GM18505 (cell line): ENCODE measurements around the gene EIF3I.
A peak's percentile ranks its signal among the peaks of the same experiment; 100 is the strongest.

Source experiments
- ATAC-seq: cut with Tn5 transposase; IDR thresholded peaks from one replicate; pipeline ENCODE4 v1.9.1; 2021; ENCODE audit not compliant: unreplicated experiment
- POLR2A ChIP-seq: IDR thresholded peaks from 4 replicates; pipeline ENCODE4 v1.6.1; 2011; ENCODE audit warnings: borderline replicate concordance; ENCODE audit not compliant: insufficient read depth, insufficient read length; ENCODE audit errors: extremely low read depth

The EIF3I gene

DNA sequence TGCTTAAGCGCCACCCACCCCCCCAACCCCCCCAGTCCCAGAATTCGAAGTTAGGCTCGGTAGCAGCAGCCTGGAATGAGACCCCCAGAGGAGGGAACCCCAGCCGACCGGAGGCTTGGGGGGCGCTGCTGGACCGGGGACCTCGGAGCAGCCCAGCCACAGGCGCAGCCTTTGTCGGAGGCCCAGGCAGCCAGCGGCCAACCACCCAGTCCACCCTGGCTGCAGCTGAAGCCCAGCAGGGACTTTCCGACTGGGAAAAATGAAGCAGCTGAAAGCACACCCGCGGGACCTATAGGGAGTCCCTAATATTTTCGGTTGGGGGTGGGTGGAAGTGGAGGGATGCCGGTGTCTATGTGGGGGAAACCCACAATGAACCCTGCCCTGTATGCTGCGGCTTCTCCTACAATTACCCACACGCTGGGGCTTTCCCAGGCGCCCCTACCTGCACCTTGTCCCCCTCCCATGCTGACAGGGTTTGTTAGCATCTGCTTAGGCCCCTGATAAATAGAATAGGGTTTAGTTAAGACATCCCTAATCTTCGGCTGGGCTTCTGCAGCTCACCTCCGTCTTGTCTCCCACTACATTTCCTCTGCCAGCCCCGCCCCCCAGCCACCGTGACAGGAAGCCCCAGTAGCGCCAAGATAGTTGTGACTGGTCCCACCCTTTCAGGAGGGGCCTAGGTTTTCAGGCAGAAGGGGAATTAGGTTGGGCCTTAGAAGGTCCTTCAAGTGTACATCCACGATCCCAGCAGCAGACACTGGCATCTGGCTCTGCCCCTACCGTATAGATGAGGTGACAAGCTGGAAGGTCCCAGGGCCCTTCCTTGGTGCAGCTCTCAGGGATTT lies 21.0 kb upstream of the EIF3I start:
- peak; percentile 36 for ATAC-seq
- TF ChIP-seq POLR2A, result peak; percentile 40

DNA sequence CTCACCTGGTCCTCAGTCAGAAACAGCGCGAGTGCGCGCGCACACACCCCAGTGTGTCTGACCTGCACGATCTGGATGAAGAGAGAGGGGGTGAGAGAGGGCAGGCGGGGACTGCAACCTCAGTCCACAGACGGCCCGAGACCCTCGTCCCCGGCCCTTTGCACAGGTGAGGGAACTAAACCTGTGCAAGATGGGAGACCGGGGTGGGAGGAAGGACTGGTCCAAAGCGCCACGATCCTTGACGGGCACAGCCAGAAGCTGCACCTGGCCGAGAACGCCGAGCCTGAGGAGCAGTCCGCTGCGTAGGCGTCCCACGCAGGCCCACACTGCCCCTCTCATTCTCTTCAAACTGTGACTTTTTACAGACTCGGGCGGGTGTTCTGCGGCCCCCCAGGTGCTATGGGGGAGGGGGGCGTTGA lies 17.3 kb upstream of the EIF3I start:
- no peak for TF ChIP-seq POLR2A
- ATAC-seq, result no peak

DNA sequence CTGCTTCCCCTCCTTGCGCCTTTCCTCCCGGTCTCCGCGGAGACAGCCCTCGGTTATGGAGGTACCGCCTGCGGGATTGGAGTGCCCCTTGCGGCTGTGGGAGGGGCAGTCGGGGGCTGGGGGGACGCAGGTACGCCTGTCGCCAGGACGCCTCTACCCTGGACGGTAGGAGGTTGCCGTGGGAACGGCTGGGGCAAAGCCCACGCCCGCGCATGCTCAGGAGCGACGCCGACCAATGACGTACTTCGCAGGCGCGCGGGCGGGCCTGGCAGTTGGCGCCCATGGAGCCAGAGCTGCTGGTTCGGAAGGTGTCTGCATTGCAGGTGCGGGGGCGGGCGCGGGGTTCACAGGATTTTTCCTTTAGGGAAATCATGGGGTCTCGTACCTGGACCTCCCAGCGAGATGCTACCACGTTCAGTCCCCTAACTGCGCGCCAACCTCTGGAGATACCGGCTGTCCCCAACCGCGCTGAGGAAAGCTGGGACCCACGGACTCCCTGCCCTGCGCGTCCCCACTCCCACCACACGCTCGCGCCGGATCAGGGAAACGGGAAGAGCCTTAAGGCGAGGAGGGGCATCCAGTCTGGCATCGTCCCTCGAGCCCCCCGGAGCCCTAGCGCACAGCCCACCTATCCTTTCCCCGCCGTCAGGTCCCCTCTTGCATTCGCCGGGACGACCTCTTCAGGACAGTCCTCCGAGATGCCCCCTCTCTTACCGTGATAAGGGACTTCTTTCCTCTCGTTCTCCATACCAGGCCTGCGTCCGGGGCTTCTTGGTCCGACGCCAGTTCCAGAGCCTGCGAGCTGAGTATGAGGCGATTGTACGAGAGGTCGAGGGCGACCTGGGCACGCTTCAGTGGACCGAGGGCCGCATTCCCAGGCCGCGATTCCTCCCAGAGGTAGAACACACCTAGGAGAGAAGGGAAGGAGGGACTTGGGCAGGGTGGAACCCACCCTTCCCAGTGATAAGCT lies 16.5 kb upstream of the EIF3I start, which contains the start of gene IQCC:
IQCC (plus strand) TSS at position 271 of the 970 bp plus-strand sequence; CDS start at position 282, 11 bp downstream.
- peak; percentile 47 for ATAC-seq
- TF ChIP-seq POLR2A, result peak; percentile 67

- TF ChIP-seq POLR2A, result no peak
- ATAC-seq, result no peak
Observed at GRCh38 chr1:32208469-32208868, 13.7 kb upstream of the EIF3I start.

DNA sequence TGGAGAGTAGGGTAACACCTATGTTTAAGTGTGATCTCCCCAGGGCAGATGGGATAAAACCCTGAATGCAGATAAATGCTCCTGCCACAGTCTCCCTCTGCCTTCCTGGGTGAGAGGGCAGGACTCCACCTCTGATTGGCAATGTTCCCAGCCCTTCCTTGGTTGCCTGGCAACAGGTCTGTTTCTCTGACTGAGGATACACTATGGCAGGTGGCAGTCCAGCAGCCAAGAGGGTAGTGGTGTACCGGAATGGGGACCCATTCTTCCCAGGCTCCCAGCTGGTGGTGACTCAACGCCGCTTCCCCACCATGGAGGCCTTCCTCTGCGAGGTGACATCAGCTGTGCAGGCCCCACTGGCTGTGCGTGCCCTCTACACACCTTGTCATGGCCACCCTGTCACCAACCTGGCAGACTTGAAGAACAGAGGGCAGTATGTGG lies 13.3 kb upstream of the EIF3I start, which contains the start of gene DCDC2B:
DCDC2B (plus strand) TSS at position 199 of the 438 bp plus-strand sequence; CDS start at position 204, 5 bp downstream.
- no peak for TF ChIP-seq POLR2A
- no peak for ATAC-seq

DNA sequence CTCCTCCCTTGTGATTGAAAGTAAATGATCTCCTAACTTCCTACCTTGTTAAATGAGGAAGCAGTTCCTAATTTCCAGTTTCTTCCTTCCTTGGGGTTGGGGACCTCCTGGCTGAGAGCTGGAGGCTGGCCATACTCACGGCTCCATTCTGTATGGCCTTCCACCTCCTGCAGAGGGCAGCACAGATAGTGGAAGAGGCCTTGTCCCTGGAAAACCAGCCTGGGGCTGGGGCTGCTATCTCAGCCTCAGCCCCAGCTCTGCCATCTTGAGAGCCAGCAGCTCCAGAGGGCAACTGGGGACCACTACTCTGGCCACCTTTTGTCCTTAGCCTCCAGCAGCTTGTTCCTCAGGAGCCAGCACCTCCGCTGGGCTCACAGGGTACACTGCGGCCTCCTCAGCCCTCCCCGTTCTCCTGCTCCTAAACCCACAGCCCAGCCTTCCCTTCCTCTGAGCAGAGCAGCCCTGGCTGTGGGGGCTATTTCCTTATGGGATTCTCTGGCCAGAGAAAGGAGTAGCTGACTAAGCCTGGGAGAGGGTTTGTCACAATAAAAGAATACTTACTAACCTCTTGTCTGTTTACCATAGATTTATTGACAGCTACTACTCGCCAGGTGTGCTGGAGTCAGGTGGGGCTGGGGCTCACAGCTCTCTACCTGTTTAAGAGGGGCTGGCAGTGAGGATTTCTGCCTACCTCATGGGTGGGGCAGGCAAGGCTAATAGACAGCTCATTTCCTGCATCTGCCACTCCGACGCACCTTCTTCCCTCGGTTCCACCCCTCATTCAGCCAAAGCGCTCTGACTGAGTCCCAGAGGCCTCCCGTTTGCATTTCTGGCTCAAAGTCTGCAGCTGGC lies 6.4 kb upstream of the EIF3I start:
- ATAC-seq, result no peak

DNA sequence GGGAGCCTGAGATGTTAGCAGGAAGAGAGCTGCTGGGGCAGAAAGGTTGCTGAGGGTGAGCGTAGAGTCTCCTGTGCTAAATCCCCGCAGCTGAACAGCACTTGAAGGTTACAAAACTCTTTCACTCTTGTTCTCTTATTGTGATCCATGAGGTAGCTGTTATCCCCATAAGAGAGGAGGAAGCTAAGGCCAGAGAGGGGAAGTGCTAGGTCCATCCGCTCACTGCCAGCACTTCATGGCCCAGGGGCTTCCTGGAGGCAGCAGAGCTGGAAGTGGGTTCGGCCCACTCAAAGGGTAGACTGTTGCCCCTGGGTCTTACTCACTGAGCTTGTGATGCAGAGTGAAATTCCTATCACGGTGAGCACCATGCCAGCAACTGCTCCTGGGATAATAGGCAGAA lies 5.6 kb upstream of the EIF3I start:
- no peak for ATAC-seq
- TF ChIP-seq POLR2A, result no peak

More for the DNA sequence above, 6.4 kb upstream of the EIF3I start:
- no peak for TF ChIP-seq POLR2A

- no peak for ATAC-seq
Observed at GRCh38 chr1:32219022-32219421, 3.2 kb upstream of the EIF3I start.

GRCh38 chr1:32220746-32221580 lies 1.2 kb upstream of the EIF3I start:
- ATAC-seq, result no peak
- no peak for TF ChIP-seq POLR2A

More at GRCh38 chr1:32219022-32219421, 3.2 kb upstream of the EIF3I start:
- TF ChIP-seq POLR2A, result no peak

DNA sequence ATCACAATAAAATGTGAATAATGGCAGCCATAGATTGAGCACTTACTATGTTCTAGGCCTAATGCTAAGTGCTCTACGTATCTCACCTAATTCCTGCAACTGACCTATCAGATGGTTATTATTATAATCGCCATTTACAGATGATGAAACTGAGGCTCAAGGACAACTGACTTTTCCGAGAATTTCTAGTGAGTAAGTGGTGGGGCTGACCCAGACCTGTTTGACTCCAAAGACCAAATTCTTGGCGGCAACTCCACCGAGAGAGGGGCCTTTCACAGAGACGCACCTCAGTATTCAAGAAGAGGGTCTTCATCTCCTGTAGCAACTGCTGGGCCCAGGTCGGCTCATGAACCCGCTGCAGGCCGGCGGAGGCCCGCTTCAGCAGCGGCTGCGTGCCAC lies 627 bp upstream of the EIF3I start:
- no peak for ATAC-seq
- TF ChIP-seq POLR2A, result no peak

DNA sequence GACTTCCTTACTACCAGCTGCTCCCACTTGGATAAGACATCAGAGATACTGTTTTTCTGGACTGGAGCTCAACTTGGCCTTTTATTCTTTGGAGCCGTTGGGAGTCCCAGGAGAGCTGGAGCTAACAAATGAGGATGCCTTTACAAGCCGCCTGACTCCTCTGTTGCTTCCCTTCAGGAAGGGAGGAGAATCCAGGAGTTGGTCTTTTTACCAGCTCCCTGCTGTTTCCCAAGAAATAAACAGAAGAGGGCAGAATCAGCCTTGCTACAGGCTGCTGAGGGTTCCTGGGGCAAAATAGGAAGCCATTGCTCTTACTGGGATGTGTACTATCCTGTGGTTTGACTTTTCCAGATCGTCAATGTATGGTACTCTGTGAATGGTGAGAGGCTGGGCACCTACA lies 1.5 kb downstream of the EIF3I start:
- no peak for ATAC-seq
- no peak for TF ChIP-seq POLR2A

DNA sequence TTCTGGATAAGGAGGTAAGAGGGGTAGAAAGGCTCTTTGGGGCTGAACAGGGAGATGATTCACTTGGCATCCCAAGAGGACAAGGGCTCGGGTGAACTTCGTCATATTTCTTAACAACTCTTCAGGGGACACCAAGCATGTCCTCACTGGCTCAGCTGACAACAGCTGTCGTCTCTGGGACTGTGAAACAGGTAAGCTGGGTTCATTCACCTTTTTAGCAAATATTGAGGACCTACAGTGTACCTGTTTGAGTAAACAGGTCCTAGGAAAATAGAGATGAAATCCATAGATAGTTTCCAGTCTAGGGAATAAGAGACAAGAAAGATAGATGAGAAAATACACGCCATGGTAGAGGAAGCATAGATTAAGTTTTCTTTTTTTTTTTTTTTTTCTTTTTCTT lies 2.1 kb downstream of the EIF3I start:
- ATAC-seq, result no peak
- TF ChIP-seq POLR2A, result no peak

DNA sequence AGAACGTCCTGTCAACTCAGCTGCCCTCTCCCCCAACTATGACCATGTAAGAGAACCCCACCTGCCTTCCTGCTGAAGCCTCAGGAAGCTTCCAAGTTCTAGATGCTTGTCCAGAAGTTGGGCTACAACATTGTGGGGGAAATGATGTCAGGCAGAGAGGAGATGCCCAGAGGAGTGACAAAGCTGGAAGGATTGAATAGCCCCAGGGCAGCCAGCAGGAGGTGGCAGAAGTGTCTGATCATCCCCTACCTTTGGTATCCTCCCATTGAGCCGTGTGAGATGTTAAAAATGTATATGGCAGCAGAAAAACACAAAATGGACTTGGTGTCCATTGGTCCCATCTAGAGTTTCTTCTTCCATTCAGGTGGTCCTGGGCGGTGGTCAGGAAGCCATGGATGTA lies 6.6 kb downstream of the EIF3I start:
- TF ChIP-seq POLR2A, result no peak

More for the DNA sequence above, 6.6 kb downstream of the EIF3I start:
- no peak for ATAC-seq
